ENCODE results near the gene QRFP.

DNA sequence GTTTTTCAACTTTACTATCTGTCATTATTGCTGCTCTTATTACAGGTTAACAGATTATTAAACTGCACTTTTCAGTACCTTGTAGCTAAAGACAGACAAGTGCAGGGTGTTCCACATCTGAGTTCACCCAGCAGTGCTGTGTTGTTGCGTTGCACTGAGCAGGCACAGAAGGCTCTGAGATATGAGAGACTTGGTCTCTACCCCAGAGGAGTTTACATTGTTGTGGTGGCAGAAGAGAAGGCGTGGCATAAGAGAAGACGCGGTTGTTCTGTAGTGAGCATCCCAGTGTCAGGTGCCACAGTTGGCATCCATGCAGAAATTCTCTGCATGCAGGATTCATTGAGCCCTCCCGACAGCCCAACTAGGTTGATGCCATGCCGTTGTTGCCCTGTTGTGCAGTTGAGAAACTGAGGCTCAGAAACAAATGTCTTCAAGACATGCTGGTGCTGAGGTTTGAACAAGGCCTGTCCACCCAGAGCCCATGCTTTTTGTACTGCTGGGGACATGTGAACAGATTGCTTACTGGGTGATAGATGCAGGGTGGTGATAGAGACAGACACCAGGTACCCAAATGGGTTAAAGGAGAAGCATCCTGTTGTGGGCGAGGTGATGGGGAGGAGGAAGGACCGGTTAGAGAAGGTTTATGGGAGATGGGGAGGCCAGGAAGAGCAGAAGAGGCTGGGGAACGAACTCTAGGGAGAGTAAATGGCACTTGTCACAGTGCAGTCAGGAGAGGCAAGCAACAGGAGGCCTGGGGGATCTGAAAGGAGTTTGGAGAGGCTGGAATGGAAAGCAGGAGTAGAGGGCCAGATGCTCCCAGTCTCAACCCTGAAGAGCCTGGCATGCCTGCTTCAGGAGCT lies 53.3 kb downstream of the QRFP start:
- no peak for TF ChIP-seq EZH2 (IDR thresholded peaks at IDR 0.05; ENCODE audit: borderline replicate concordance, low read depth, low read length, severe bottlenecking)
- TF ChIP-seq, protein P1, sequence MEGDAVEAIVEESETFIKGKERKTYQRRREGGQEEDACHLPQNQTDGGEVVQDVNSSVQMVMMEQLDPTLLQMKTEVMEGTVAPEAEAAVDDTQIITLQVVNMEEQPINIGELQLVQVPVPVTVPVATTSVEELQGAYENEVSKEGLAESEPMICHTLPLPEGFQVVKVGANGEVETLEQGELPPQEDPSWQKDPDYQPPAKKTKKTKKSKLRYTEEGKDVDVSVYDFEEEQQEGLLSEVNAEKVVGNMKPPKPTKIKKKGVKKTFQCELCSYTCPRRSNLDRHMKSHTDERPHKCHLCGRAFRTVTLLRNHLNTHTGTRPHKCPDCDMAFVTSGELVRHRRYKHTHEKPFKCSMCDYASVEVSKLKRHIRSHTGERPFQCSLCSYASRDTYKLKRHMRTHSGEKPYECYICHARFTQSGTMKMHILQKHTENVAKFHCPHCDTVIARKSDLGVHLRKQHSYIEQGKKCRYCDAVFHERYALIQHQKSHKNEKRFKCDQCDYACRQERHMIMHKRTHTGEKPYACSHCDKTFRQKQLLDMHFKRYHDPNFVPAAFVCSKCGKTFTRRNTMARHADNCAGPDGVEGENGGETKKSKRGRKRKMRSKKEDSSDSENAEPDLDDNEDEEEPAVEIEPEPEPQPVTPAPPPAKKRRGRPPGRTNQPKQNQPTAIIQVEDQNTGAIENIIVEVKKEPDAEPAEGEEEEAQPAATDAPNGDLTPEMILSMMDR (IDR thresholded peaks at IDR 0.05; ENCODE audit: borderline replicate concordance, extremely low read depth, low read length, poor library complexity, severe bottlenecking): no peak

Data from DND-41 (cell line).